ENCODE data around the gene ZNF488.

Gene ZNF488

GRCh38 chr10:47368431-47369180 is 15.5 kb downstream of the ZNF488 start:
- in situ Hi-C loops (cut with MboI; ENCODE audit: low sequenced_read_pairs) = no loop called here

- in situ Hi-C loops (cut with MboI; ENCODE audit: low sequenced_read_pairs) = no loop called here
These were observed 16.4 kb downstream of the ZNF488 start for GRCh38 chr10:47367646-47368045.

GRCh38 chr10:47366731-47367460 is 17.2 kb downstream of the ZNF488 start:
- in situ Hi-C loops (cut with MboI; ENCODE audit: low sequenced_read_pairs) = no loop called here

- in situ Hi-C loops (cut with MboI; ENCODE audit: low sequenced_read_pairs) = no loop called here
These were observed 17.9 kb downstream of the ZNF488 start for GRCh38 chr10:47366181-47366631.

- in situ Hi-C loops (cut with MboI; ENCODE audit: low sequenced_read_pairs) = no loop called here
These were observed 18.5 kb downstream of the ZNF488 start for GRCh38 chr10:47365431-47366180.

- in situ Hi-C loops (cut with MboI; ENCODE audit: low sequenced_read_pairs) = no loop called here
These were observed 19.2 kb downstream of the ZNF488 start for GRCh38 chr10:47364911-47365310.

GRCh38 chr10:47364366-47364765 is 19.7 kb downstream of the ZNF488 start:
- in situ Hi-C loops (cut with MboI; ENCODE audit: low sequenced_read_pairs) = no loop called here

GRCh38 chr10:47363781-47364180 is 20.3 kb downstream of the ZNF488 start:
- in situ Hi-C loops (cut with MboI; ENCODE audit: low sequenced_read_pairs) = no loop called here

- in situ Hi-C loops (cut with MboI; ENCODE audit: low sequenced_read_pairs) = no loop called here
These were observed 21.9 kb downstream of the ZNF488 start for GRCh38 chr10:47362199-47362598.

- in situ Hi-C loops (cut with MboI; ENCODE audit: low sequenced_read_pairs) = no loop called here
These were observed 22.8 kb downstream of the ZNF488 start for GRCh38 chr10:47361293-47361692.

- in situ Hi-C loops (cut with MboI; ENCODE audit: low sequenced_read_pairs) = no loop called here
These were observed 23.6 kb downstream of the ZNF488 start for GRCh38 chr10:47360419-47361040.

- in situ Hi-C loops (cut with MboI; ENCODE audit: low sequenced_read_pairs) = no loop called here
These were observed 24.3 kb downstream of the ZNF488 start for GRCh38 chr10:47359626-47360418.

GRCh38 chr10:47359101-47359500 is 25.0 kb downstream of the ZNF488 start:
- in situ Hi-C loops (cut with MboI; ENCODE audit: low sequenced_read_pairs) = no loop called here

GRCh38 chr10:47358457-47358856 is 25.6 kb downstream of the ZNF488 start:
- in situ Hi-C loops (cut with MboI; ENCODE audit: low sequenced_read_pairs) = no loop called here

- in situ Hi-C loops (cut with MboI; ENCODE audit: low sequenced_read_pairs) = no loop called here
These were observed 26.2 kb downstream of the ZNF488 start for GRCh38 chr10:47357911-47358310.

- in situ Hi-C loops (cut with MboI; ENCODE audit: low sequenced_read_pairs) = no loop called here
These were observed 26.9 kb downstream of the ZNF488 start for GRCh38 chr10:47357131-47357582.

GRCh38 chr10:47356708-47357107 is 27.4 kb downstream of the ZNF488 start:
- in situ Hi-C loops (cut with MboI; ENCODE audit: low sequenced_read_pairs) = no loop called here

- in situ Hi-C loops (cut with MboI; ENCODE audit: low sequenced_read_pairs) = no loop called here
These were observed 29.2 kb downstream of the ZNF488 start for GRCh38 chr10:47354900-47355299.

GRCh38 chr10:47354165-47354564 is 29.9 kb downstream of the ZNF488 start:
- in situ Hi-C loops (cut with MboI; ENCODE audit: low sequenced_read_pairs) = no loop called here

- in situ Hi-C loops (cut with MboI; ENCODE audit: low sequenced_read_pairs) = no loop called here
These were observed 30.7 kb downstream of the ZNF488 start for GRCh38 chr10:47353351-47353750.

Measured in HL-60/S4 treated with retinoic acid at 250 ng/mL for 4 days and 3 days (cell line).